HepG2 (cell line): ENCODE data around the gene NOTCH4. TPM values are rescaled to one million over a fixed set of nuclear protein-coding genes. Genes with fewer than 3 reads are reported as not detected.

Experiments used
- DPF2 ChIP-seq: sonication (generic); formaldehyde crosslinking; IDR thresholded peaks from 2 replicates; pipeline ENCODE4 v1.4.0; 2020; ENCODE audit warnings: mild to moderate bottlenecking, low read depth, missing genetic modification reagents, borderline replicate concordance
- FUBP1 ChIP-seq: sonication (generic); formaldehyde crosslinking; IDR thresholded peaks from 2 replicates; pipeline ENCODE4 v1.5.1; 2020; ENCODE audit warnings: missing genetic modification reagents, mild to moderate bottlenecking, borderline replicate concordance
- HNRNPH1 ChIP-seq: fragments of 200-400 bp; formaldehyde crosslinking; optimal IDR thresholded peaks from 2 replicates; pipeline ENCODE3; 2017; ENCODE audit warnings: mild to moderate bottlenecking, low read depth, low read length
- MAZ ChIP-seq, 2 experiments: sonication (generic) in 1 of 2; formaldehyde crosslinking in 1 of 2; IDR thresholded peaks; 2 replicates each; pipeline versions ENCODE4 v1.5.0 to v1.6.1; 2012 to 2020; ENCODE audit warnings: low read depth in 2 of 2, mild to moderate bottlenecking in 2 of 2, borderline replicate concordance in 1 of 2, improper control_type of control experiment in 1 of 2, low read length in 1 of 2, missing genetic modification reagents in 1 of 2, moderate library complexity in 1 of 2
- SCMH1 ChIP-seq: sonication (generic); formaldehyde crosslinking; IDR thresholded peaks from 2 replicates; pipeline ENCODE4 v1.9.0; 2021; ENCODE audit warnings: missing genetic modification reagents, mild to moderate bottlenecking, borderline replicate concordance
- THAP7 ChIP-seq: sonication (generic); formaldehyde crosslinking; IDR thresholded peaks from 2 replicates; pipeline ENCODE4 v1.8.1; 2023; ENCODE audit warnings: mild to moderate bottlenecking, missing genetic modification reagents
- U2AF2 ChIP-seq: fragments of 200-400 bp; formaldehyde crosslinking; IDR thresholded peaks from 2 replicates; pipeline ENCODE4 v1.6.1; 2017; ENCODE audit warnings: low read depth, mild to moderate bottlenecking, low read length
- YY1 ChIP-seq: IDR thresholded peaks from 2 replicates; pipeline ENCODE4 v1.6.1; 2011; ENCODE audit warnings: low read length, low read depth, moderate library complexity, mild to moderate bottlenecking; ENCODE audit not compliant: insufficient read depth, insufficient replicate concordance
- ZBTB40 ChIP-seq, 2 experiments: fragments of 450-650 bp in 1 of 2; sonication (generic) in 1 of 2; formaldehyde crosslinking in 1 of 2; IDR thresholded peaks; 2 replicates each; pipeline versions ENCODE4 v1.6.1 to v1.8.0; 2016 to 2022; ENCODE audit warnings: antibody characterized with exemption in 1 of 2, mild to moderate bottlenecking in 1 of 2, missing genetic modification reagents in 1 of 2
- ZFAT ChIP-seq: sonication (generic); formaldehyde crosslinking; conservative IDR thresholded peaks from 2 replicates; pipeline ENCODE4 v1.8.1; 2023; ENCODE audit warnings: missing genetic modification reagents, inconsistent platforms
- ZMAT3 ChIP-seq: sonication (generic); formaldehyde crosslinking; conservative IDR thresholded peaks from 2 replicates; pipeline ENCODE4 v1.7.0; 2021; ENCODE audit warnings: missing genetic modification reagents
- ZNF263 ChIP-seq: sonication (generic); formaldehyde crosslinking; IDR thresholded peaks from 2 replicates; pipeline ENCODE4 v1.4.0; 2020; ENCODE audit warnings: missing genetic modification reagents
- ZNF678 ChIP-seq: sonication (generic); formaldehyde crosslinking; IDR thresholded peaks from 2 replicates; pipeline ENCODE4 v1.4.0; 2020; ENCODE audit warnings: mild to moderate bottlenecking, missing genetic modification reagents
- ZSCAN5A ChIP-seq: sonication (generic); formaldehyde crosslinking; IDR thresholded peaks from 2 replicates; pipeline ENCODE4 v1.8.0; 2022; ENCODE audit warnings: mild to moderate bottlenecking, missing genetic modification reagents, borderline replicate concordance
- polyA plus RNA-seq, 8 experiments: library from polyadenylated mRNA; depleted of rRNA in 3 of 8; stranded (reverse) in 7 of 8; unstranded in 1 of 8; fragments of >200 nt; fragmentation: Illumina TruSeq in 4 of 8; extraction: Trizol in 4 of 8; gene quantifications; 2 replicates each; pipeline versions ENCODE4 v1.2.1 to v1.2.3, GENCODE V29; 2011 to 2016; ENCODE audit warnings: low read depth in 4 of 8, missing spikeins in 1 of 8, mixed read lengths in 1 of 8; ENCODE audit not compliant: insufficient read depth in 1 of 8
- total RNA-seq, 5 experiments: library from RNA; depleted of rRNA; stranded (reverse); fragments of >200 nt; fragmentation: Illumina TruSeq; extraction: Trizol; gene quantifications; 2 replicates each; pipeline ENCODE4 v1.2.3, GENCODE V29; 2016; ENCODE audit warnings: low read depth in 1 of 5

Gene NOTCH4
- total and polyA plus RNA-seq, 2 of the 13 experiments (the other 11 are each of a cell fraction or from before 2014, with no cell fraction given), result 0.51 to 0.83 TPM

- TF ChIP-seq U2AF2 (no peak), MAZ (IDR thresholded peaks at IDR 0.05; ENCODE audit: borderline replicate concordance, low read depth, low read length) (0 out of 2 replicates have a peak, but pooled peaks have one; percentile 10), MAZ (CRISPR knock-in tag; IDR thresholded peaks at IDR 0.05; ENCODE audit: low read depth) (no peak), ZSCAN5A (no peak), DPF2 (no peak), HNRNPH1 (no peak), ZMAT3 (CRISPR knock-in tag) (no peak; the same call in 1 of the 2 replicates), ZFAT (CRISPR knock-in tag) (no peak), THAP7 (CRISPR knock-in tag) (peak; percentile 89), SCMH1 (CRISPR knock-in tag) (no peak), YY1 (peak; percentile 55), ZNF263 (no peak), FUBP1 (CRISPR knock-in tag) (0 out of 2 replicates have a peak, but pooled peaks have one; percentile 17), ZNF678 (no peak), ZBTB40 (IDR thresholded peaks at IDR 0.05) (no peak), ZBTB40 (CRISPR knock-in tag; IDR thresholded peaks at IDR 0.05) (no peak)
Observed at GRCh38 chr6:32154514-32155161, 69.2 kb downstream of the NOTCH4 start (continued).
